Parathyroid adenoma (tissue), 2 donors: Measurements from ENCODE around the gene LPCAT1.

Experiments
- H2AFZ ChIP-seq: fragments of 300-600 bp; sonication (generic); one replicate; pipeline ENCODE4 v1.7.0; 2017; ENCODE audit warnings: antibody characterized with exemption, mild to moderate bottlenecking
- H3K27ac ChIP-seq: fragments of 300-600 bp; sonication (generic); one replicate; pipeline ENCODE4 v1.7.0; 2017
- H3K27me3 ChIP-seq: fragments of 300-600 bp; sonication (generic); one replicate; pipeline ENCODE4 v1.7.0; 2017; ENCODE audit warnings: low read length; ENCODE audit not compliant: control insufficient read depth, insufficient read depth
- H3K36me3 ChIP-seq: fragments of 300-600 bp; sonication (generic); one replicate; pipeline ENCODE4 v1.7.0; 2017; ENCODE audit warnings: low read length; ENCODE audit not compliant: control insufficient read depth, insufficient read depth
- H3K4me1 ChIP-seq: fragments of 300-600 bp; sonication (generic); one replicate; pipeline ENCODE4 v1.7.0; 2017; ENCODE audit warnings: control low read depth
- H3K4me2 ChIP-seq: fragments of 300-600 bp; sonication (generic); one replicate; pipeline ENCODE4 v1.7.0; 2017; ENCODE audit warnings: low read length
- H3K4me3 ChIP-seq: fragments of 300-600 bp; sonication (generic); one replicate; pipeline ENCODE4 v1.7.0; 2017; ENCODE audit warnings: low read depth, low read length
- H3K79me2 ChIP-seq: fragments of 300-600 bp; sonication (generic); one replicate; pipeline ENCODE4 v1.7.0; 2017; ENCODE audit warnings: control low read depth
- H3K9ac ChIP-seq: fragments of 300-600 bp; sonication (generic); one replicate; pipeline ENCODE4 v1.7.0; 2017; ENCODE audit warnings: mild to moderate bottlenecking
- H3K9me3 ChIP-seq: fragments of 300-600 bp; sonication (generic); one replicate; pipeline ENCODE4 v1.7.0; 2017; ENCODE audit warnings: low read length; ENCODE audit not compliant: control insufficient read depth
- CTCF ChIP-seq: fragments of 300-600 bp; sonication (generic); IDR thresholded peaks from one replicate; pipeline ENCODE4 v1.7.0; 2017; ENCODE audit warnings: antibody characterized with exemption, mild to moderate bottlenecking
- donor health status: primary hyperparathyroidism.

LPCAT1 gene

GRCh38 chr5:1492757-1493156 is 31.0 kb downstream of the LPCAT1 start:
- Histone ChIP-seq H3K27me3 (no peaks in the 10 kb centered on the region), H3K4me3 (no peak overlapping the region), H3K36me3 (no peaks in the 10 kb centered on the region), H2AFZ (no peak overlapping the region), H3K4me1 (no peaks in the 10 kb centered on the region), H3K27ac (no peak overlapping the region), H3K9ac (no peak overlapping the region), H3K79me2 (no peaks in the 10 kb centered on the region), H3K9me3 (no peaks in the 10 kb centered on the region), H3K4me2 (no peak overlapping the region)
- TF ChIP-seq CTCF = no peak

- Histone ChIP-seq H3K79me2 (no peaks in the 10 kb centered on the region), H3K4me1 (no peaks in the 10 kb centered on the region), H3K4me2 (no peak overlapping the region), H3K27me3 (no peaks in the 10 kb centered on the region), H3K27ac (no peak overlapping the region), H3K9me3 (no peaks in the 10 kb centered on the region), H3K9ac (no peak overlapping the region), H2AFZ (no peak overlapping the region), H3K36me3 (no peaks in the 10 kb centered on the region), H3K4me3 (no peak overlapping the region)
- TF ChIP-seq CTCF = no peak
Observed at GRCh38 chr5:1490376-1490775, 33.4 kb downstream of the LPCAT1 start.

- no peak overlapping the region for H3K4me2 ChIP-seq
- H2AFZ ChIP-seq = no peak overlapping the region
- TF ChIP-seq CTCF = no peak
- no peak overlapping the region for H3K9ac ChIP-seq
- H3K27ac ChIP-seq = no peak overlapping the region
- no peak overlapping the region for H3K4me3 ChIP-seq
- H3K9me3 ChIP-seq = no peaks in the 10 kb centered on the region
- no peaks in the 10 kb centered on the region for H3K36me3 ChIP-seq
- no peaks in the 10 kb centered on the region for H3K27me3 ChIP-seq
- no peaks in the 10 kb centered on the region for H3K79me2 ChIP-seq
- no peaks in the 10 kb centered on the region for H3K4me1 ChIP-seq
Observed at GRCh38 chr5:1489754-1490153, 34.0 kb downstream of the LPCAT1 start.

GRCh38 chr5:1488882-1489680 is 34.7 kb downstream of the LPCAT1 start:
- Histone ChIP-seq H3K9ac (no peak overlapping the region), H3K4me1 (no peaks in the 10 kb centered on the region), H3K36me3 (no peaks in the 10 kb centered on the region), H3K79me2 (no peaks in the 10 kb centered on the region), H3K9me3 (no peaks in the 10 kb centered on the region), H3K4me2 (no peak overlapping the region), H3K27ac (no peak overlapping the region), H3K27me3 (no peaks in the 10 kb centered on the region), H2AFZ (no peak overlapping the region), H3K4me3 (no peak overlapping the region)
- no peak for TF ChIP-seq CTCF
